Embryonic facial prominence (tissue), 1 donor: Measurements from ENCODE around the gene TEAD1.

Experiments used
- DNase-seq: peaks from one replicate; pipeline ENCODE4 v3.0.0-alpha.2; 2016; ENCODE audit errors: extremely low spot score

TEAD1 gene

DNA sequence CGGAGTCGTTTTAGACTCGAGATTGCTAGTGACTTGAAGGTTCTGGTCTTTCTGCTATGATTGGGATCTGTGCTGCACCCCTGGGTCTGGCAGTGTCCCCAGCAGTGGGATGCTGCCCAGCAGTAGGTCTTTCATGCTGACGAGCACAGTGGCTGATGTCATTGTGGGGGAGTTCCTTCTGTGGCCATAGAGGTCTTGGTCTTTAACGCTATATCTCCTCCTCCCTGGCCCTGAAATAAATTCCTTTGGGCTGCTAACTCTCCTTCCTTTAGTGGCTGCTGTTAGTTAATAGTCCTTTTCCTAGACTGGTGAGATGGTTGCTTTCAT, 136.3 kb downstream of the TEAD1 start:
- no peak for DNase-seq

DNA sequence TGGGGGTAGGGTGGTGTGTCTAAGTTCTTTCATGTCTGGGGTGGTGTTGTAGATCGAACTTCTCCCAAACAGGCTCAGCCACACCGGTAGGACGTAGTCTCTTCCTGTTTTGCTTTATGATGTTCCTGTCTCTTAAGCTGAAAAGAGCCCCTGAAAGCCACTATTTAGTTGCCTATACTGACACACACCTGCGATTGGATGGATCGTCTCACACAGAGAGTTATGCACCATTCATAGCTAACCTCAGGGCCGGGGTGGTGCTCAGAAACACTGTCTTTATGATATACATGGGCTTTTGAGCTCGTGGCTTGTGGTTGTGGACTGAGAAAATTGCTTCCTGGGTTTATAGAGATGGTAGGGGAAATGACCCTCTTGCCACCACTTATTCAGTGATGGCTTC, 137.6 kb downstream of the TEAD1 start:
- no peak for DNase-seq

DNA sequence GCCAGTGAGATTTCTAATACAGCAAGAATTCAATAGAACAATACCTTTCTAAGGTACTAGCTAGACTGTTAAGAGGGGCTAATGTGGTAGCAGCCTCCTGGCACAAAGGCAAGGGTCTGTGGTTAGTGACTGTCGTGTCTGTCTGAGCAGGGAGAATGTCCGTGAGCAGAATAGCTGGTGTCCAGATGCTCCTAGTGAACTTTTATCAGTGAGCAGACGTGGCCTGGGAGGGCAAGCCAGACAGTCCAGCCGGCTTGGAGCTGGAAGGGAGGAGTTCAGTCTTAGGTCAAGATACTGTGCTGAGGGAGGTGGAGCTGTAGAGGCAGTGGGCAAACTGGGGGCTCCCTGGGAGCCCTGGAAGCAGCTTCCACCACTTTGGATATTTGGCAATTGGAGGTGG, 138.6 kb downstream of the TEAD1 start:
- no peak for DNase-seq

DNA sequence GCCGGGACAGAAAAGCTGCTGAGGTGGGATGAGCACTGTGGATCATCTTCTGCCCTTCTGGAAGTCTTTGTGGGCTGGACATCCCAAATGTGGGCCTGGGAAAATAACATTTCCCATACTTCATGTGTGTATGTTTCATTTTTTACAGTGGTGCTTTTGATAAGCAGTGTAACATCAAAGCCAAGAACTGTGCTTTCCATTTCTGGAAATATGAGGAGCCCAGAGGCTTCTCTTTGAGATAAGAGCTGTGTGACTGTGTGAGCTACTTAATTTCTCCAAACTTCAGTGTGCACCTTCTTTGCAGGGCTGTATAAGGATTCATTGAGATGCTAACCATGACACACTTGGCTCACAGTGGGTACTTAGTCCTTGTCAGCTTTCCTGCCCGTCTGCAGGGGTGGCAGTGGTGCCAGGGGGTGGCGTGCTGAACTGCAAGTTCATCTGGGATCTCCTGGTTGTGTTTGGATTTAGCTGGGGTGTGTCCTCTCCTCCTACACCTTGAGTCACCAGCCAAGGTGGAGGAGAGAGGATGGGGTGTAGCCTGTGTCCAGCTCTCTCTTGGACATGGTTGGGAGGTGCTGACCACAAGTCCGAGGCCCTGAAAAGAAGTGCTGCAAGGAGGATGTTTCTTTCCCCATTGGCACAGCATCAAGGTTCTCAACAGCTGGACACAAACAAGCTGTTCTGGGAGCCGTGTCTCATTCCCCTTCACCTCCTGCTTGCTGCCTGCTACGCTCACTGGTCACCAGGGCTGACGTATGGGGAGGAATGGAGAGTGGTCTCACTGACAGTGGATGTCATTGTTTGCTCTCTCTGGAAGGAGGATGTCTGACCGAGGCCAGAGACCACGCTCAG, 139.4 kb downstream of the TEAD1 start:
- no peak for DNase-seq

DNA sequence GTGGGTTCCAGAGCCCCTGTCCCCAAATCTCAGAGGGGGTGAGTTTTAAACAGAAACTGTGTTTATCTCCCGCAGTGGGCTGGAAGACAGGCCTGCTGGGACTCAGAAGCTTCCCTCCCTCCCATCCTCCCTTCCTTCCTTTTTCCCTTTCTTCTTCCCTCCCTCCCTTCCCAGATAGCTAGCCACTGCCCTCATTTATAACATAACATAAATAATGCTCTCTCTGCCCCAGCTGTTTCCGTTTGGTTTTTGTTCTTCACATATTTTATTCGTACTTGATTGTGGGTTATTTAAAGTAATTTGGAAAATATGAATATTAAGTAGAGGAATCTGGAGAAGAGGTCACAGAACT, 140.9 kb downstream of the TEAD1 start:
- no peak for DNase-seq

DNA sequence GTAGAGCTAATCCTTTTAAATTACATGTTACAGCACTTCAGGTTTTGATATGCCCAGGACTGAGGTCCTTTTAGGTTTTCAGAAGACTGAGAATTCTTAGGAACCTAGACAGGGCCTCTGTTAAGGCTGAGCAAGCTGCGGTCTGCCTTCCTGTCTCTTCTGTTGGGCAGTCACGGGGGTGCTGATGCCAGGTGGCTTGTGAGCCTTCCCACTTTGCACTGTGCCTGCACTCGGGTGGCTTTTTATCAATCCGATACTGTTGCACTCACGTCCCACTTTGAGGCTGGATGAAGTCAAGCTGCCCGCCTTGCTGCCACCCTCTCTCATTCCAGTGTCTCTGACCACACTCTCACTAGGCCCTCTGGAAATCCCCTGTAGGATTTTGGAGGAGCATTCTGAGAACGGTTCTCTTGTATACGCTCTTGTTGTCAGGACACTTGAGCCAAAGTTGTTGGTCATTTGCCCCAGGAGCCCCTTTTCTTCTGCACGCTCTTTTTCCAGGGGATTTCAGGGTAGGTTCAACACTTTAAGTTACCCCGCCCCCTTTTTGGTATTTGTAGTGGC, 141.8 kb downstream of the TEAD1 start:
- DNase-seq: no peak

DNA sequence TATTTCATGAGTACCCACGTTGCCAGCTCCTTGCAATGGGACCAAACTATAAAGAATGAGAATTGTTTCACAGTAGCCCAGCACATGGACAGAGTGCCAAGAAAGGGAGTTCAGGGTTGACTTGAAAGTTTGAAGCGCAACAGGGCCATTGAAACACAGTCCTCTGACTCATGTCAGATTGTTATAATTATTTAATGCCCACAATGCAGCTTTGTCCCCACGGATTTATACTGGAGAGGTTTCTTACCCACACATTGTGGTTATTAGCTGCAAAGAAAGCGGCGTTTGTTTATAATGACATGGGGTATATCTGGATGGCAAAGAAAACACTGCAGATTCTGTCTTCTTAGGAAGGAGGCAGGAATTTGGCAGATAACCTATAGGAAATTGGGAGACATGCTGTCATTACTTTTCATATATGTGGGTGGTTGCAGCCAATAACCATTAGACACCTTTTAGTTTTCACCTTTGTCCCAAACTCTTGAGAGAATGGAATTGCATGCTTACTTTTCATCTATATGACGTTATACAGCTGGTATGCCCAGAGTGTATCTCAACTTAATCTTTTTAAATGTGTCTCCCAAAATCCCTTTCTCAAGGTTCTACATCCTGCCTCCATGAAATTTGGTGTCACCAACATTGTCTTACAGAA, 143.6 kb downstream of the TEAD1 start:
- DNase-seq: no peak

DNA sequence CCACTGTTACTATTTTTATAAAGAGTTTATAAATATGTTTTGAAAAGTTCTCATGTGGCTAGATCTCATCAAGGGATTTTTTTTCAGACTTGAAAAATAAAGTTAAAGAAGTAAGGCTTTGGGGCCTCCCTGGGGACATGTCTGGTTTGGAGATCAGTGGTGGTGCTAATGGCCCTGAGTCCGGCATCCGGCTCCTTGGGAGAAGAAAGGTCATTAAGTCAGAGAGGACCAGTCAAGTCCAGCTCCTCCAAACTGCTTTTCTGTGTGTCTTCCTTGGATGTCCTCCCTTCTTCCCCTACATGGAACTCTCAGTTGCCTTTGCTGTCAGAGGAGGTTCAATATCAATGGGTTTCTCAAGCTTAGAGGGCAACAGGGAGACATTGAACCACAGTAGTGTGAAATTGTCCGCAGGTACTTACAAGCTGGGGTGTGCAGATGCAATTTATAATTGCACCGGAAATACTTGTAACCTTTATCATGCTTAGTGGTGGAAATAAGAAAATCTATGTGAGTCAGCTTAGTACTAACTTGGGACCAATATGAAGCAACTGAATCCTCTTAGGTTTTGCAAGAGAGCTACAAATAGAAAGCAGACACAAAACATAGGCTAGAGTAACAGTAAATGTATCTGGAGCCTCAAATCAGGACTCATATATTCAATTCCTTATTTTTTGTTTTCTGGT, 144.3 kb downstream of the TEAD1 start:
- no peak for DNase-seq

DNA sequence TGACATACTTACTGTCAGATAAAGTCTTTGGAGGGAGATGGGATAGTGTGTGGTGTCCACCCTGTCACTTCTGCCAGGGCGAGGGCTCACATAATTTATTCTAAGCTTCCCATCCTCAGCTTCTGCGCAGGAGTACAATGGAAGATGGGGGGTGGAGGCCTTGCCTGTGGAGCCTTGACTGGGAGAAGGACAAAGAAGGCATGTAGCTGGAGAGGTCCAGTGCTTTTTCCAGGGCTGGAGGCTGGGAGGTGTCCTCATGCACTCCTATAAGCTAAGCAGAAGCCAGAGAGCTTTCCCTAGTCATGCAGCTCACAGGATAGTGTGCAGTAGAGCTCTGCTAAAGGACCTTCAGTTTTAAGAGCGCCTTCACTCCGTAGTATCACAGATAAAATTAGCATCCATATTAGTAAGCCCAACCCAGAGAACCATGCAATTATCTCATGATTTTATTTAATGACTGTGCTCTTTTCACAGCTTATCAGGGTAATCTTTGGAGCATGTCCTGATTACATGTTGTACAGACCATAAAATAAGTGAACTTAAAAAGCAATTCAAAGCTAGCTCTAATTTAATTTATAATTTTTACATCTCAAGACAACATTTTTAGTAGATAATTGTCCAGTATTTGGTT, 148.3 kb downstream of the TEAD1 start:
- DNase-seq: no peak

DNA sequence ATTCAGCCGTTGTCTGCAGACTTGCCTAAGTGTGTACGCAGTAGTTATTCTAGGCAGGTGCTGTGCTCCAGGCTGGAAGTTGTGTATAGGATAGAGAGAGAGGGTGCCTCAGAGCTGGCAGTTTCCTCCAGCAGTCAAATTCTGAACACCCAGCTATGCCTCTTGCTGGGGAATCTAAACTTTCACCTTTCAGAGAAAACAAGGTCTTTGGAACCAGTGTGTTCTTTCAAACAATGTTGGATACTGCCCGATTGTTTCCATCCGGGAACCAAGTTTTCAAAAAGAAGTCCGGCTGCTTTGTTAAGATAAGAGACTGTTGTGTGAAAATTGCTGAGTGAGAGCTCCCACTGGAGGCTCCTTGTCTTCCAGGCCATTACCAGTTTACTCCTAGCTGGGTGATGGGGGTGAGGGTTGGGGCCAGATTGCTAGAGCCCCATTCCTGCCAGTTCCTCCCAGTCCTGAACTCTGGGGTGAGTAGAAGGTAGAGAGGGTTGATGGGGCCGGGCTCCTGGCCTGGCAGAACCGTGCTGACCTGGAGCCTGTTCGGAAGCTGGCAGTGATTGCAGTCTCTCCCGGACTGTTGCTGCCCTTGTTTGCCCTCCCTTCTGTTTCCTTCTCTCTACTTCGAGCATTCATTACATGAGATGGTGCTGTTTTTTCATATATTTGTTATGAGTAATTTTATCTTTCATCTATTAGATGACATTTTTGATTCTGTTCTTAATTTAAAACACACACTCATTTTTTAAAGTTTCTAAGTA, 150.2 kb downstream of the TEAD1 start:
- no peak for DNase-seq

DNA sequence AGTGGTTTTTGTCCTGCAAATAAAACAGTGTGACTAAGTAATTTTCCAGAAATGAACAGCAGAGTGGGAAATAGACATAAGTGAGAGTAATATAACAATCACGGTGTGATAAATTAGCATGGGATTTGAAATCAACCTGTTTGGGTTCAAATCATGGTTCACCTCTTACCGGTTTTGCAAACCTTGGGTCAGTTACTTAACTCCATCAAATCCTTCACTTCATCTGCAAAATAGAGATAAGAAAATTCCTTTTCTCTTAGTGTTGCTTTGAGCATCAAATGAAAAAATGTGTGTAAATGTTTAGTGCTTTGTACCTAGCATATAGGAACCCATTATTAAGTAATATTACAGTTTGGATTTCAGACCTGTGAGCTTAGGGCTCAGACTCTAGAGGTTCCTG, 152.2 kb downstream of the TEAD1 start:
- DNase-seq: no peak

DNA sequence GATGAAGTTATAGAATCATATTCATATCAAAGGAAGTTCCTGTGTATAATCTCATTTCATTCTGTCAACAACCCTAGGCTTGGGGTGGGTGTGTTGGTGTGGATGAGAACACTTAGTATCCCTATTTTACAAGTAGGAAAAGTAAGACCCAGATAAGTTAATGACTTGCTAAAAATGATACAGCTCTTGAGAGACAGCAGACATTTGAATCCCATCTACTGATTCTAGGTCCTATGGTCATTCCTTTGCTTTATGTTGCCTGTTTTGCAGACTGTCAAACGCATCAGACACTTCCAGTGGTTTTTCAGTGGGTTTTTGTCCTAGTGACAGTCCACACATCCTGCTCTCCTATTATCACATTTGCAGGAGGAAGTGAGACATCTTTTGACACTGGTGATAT, 153.1 kb downstream of the TEAD1 start:
- no peak for DNase-seq

DNA sequence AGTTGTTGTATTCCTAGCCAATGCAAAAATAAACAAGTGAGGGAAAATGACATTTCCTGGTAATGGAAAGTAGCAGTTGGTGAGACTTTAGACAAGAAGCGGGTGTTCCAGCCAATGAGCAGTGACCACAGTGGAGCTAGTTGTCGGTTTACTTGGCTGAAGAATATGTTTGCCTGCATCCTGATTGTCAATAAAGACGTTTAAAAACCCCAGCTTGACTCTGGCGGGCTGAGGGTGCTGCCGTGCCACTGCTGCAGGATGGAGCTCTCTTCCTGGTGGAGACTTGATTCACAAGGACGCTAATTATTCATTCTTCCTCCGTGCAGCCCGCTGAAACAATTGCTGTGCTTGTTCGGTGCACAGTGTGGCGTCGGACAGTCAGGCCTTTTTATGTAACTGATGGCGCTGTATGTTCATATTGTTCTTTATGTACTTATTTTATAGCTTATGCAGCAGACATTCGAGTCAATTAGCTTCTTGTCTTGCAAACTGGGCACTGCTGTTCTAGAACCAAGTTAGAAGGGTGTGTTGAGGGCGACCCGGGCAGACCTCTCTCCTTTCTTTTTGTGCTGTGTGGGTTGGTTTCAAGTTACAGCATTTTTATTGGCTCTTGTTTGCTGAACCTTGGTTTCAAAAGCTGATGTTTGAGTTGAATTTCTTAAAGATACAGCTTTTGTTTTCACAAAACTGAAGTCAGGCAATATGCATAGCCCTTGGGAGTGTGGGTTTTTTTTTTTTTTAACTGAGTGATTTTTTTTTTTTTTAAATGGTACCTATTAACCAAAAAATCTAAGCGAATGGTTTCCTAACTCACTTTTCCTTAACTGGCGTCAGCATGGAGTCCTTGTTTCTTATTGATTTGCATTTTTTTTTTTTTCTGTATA, 153.9 kb downstream of the TEAD1 start:
- peak; percentile 36 for DNase-seq

DNA sequence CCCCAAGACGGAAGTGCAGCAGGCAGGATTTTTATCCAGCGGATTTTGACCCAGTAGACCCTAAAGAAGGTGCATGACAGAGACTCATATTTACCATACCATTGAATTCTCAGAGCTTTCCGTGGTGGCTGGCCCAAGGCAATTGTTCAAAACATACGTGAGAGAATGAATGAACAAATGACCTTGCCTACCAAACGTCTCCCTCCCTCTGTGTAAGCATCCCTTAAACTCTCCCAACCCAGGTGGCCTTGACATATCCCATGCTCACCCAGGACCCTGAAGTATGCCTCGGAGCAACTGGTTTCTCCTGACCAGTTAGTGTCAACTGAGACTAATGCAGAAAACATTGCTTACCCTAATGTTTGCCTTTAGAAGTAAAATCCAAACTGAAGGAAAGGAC, 154.9 kb downstream of the TEAD1 start:
- DNase-seq: no peak

DNA sequence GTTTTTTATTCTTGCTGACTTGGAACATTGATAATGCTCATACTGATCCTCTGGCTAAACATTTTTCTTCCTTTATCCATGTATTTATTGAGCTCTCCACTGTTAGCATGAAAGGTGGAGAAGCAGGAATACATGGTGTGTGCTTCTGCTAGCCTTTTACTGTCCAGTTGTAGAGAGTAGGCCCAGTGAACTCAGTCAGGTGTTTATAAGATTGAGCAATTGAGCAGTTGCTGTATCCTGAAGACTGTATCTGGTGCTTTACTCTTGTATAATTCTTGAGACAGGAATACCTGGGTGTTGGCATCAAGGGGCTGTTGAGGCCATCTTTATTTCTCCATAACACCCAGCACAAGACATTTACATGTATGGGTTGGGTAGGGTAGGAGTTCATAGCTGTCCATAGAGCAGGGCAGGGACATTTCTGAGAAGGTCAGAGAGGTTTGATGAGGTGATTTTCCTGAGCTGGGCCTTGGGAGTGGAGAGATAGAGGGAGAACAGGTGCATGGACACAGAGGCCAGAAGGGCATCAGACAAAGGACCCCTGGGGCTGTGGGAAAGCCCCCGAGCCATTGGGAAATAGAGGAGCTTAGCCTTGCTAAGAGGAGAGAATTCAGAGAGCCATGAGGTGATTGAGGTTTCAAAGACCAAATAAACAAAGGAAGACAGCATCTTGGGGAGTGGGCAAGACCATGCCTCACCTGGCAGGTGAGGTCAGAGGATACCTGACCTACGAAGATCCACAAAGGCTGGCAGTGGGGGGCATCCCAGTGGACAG, 155.5 kb downstream of the TEAD1 start:
- DNase-seq: no peak

DNA sequence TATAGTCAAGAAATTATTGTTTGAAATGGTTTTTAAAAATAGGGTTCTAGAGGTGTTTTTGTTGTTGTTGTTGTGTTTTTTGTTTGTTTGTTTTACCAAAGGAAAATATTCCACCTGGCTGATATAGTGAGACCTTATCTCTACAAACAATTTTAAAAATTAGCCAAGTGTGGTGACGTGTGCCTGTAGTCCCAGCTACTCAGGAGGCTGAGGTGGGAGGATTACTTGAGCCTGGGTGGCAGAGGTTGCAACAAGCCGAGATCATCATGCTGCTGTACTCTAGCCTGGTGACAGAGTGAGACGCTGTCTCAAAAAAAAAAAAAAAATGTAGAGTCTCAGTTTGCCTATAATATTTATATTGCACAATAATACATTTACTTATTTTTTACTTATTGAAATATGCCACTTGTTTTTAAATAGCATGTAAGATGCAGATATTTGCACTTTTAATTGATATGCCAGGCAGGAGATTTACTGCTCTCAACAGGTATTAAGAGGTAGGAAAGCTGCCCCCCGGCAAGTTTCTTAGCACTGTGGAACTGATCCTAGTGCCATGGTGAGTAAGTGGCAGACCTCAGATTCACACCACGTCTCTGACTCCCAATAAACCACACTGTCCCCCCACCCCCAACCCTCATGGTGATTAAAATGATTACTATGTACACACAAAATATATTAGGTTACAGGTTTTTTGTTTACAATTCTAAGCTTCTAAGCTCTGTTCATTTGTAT, 157.4 kb downstream of the TEAD1 start:
- no peak for DNase-seq

DNA sequence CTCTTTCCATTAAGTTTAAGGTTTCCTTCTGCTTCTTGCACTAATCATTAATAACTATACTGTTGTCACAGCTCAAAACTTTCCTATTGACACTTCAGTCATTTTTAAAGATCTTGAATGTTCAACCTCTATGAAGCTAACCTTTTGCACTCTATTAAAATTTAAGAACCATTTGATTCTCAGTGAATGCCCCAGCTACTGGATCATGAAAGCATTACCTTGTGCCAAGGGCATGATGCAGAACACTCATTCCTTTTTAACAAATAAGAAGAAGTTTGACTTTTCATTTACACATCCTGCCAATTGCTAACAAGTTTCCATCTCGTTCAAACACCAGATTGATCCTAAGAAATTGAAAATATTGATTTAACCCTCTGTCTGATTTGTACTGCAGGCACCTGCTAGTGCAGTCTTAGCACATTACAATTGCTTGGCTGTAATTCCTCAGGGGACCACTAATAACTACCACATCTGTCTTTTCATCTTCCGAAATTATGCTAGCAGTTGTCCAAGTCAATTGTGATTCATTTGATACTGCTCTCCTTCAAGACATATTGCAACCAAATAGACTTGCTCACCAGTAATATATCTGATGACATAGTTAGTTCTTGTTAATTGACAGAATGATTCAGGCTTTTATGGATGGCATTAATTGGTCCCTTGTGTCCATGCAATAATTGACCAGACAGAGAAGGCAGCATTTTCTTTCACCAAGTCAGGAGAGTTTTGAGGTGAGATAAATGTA, 158.4 kb downstream of the TEAD1 start:
- DNase-seq: no peak

DNA sequence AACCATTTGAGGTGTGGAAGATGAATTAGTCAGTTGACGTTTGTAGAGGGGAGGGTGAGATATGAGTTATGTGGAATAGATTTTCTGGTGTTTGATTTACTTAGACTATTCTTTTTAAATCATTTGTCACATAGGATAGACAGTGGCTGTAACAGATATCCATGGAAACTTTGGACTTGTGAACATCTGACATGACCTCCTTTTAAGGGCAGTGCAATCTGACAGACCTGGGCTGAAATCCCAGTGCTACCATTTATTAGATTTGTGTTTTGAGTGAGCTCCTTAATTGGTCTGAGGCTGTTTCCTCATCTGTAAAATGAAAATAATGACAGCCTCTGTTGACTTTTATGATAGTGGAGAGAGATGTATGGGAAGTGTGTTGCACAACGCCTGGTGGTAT, 159.9 kb downstream of the TEAD1 start:
- no peak for DNase-seq
